PFSK-1 (cell line): ENCODE measurements around the gene PCDHA8. TPM values are rescaled to one million over a fixed set of nuclear protein-coding genes. Genes with fewer than 3 reads are reported as not detected.

ENCODE experiments used
- FOXP2 ChIP-seq: optimal IDR thresholded peaks from 2 replicates; pipeline ENCODE3; 2011; ENCODE audit warnings: borderline replicate concordance, control low read depth, inconsistent platforms; ENCODE audit not compliant: insufficient read depth; ENCODE audit errors: extremely low read length, extremely low read depth
- POLR2AphosphoS5 ChIP-seq: IDR thresholded peaks from 2 replicates; pipeline ENCODE4 v1.6.1; 2012; ENCODE audit warnings: low read depth, mild to moderate bottlenecking, control low read depth, low read length, moderate library complexity
- SIN3A ChIP-seq: IDR thresholded peaks from 2 replicates; pipeline ENCODE4 v1.6.1; 2012; ENCODE audit warnings: mild to moderate bottlenecking, low read length, moderate library complexity, borderline replicate concordance; ENCODE audit not compliant: insufficient read depth
- TAF1 ChIP-seq: IDR thresholded peaks from 2 replicates; pipeline ENCODE4 v1.6.1; 2012; ENCODE audit warnings: low read length, control low read depth, borderline replicate concordance; ENCODE audit not compliant: insufficient read depth
- polyA plus RNA-seq: library from polyadenylated mRNA; unstranded; fragments of >200 nt; gene quantifications from one replicate; pipeline ENCODE4 v1.2.1, GENCODE V29; 2012; ENCODE audit warnings: low read depth, missing spikeins; ENCODE audit not compliant: insufficient read length
- TF ChIP-seq, protein P1 (sequence below), 2 experiments: IDR thresholded peaks; 2 replicates each; pipeline versions ENCODE4 v1.6.1 to v1.8.0; 2011 to 2012; ENCODE audit warnings: low read depth in 2 of 2, low read length in 2 of 2, control low read depth in 1 of 2, inconsistent platforms in 1 of 2, mild to moderate bottlenecking in 1 of 2, moderate library complexity in 1 of 2; ENCODE audit not compliant: insufficient read depth in 1 of 2

Gene PCDHA8, protein sequence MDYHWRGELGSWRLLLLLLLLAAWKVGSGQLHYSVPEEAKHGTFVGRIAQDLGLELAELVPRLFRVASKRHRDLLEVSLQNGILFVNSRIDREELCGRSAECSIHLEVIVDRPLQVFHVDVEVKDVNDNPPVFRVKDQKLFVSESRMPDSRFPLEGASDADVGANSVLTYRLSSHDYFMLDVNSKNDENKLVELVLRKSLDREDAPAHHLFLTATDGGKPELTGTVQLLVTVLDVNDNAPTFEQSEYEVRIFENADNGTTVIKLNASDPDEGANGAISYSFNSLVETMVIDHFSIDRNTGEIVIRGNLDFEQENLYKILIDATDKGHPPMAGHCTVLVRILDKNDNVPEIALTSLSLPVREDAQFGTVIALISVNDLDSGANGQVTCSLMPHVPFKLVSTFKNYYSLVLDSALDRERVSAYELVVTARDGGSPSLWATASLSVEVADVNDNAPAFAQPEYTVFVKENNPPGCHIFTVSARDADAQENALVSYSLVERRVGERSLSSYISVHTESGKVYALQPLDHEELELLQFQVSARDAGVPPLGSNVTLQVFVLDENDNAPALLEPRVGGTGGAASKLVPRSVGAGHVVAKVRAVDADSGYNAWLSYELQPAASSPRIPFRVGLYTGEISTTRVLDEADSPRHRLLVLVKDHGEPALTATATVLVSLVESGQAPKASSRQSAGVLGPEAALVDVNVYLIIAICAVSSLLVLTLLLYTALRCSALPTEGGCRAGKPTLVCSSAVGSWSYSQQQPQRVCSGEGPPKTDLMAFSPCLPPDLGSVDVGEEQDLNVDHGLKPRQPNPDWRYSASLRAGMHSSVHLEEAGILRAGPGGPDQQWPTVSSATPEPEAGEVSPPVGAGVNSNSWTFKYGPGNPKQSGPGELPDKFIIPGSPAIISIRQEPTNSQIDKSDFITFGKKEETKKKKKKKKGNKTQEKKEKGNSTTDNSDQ
- not detected for polyA plus RNA-seq

DNA sequence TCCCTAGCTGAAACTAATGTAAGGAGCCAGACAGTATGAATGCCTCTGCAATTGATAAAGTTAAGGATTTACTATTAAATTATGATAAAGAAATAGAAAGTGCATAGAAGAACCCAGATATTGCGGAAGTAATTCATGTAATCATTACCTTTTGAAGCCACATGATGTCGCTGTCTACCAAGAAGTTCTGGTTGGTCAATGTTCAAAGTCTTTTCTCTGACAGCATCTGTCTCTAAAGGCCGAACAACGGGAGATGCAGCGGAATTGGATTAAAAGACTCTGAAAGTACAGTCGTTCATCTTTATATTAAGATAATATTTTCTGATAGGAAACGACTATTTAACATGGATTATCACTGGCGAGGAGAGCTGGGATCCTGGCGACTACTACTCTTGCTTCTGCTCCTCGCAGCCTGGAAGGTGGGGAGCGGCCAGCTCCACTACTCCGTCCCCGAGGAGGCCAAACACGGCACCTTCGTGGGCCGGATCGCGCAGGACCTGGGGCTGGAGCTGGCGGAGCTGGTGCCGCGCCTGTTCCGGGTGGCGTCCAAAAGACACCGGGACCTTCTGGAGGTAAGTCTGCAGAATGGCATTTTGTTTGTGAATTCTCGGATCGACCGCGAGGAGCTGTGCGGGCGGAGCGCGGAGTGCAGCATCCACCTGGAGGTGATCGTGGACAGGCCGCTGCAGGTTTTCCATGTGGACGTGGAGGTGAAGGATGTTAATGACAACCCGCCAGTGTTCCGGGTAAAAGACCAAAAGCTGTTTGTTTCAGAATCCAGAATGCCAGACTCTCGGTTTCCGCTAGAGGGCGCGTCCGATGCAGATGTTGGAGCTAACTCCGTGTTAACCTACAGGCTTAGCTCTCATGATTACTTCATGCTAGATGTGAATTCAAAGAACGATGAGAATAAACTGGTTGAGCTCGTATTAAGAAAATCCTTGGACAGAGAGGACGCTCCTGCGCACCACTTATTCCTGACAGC lies at the start of gene PCDHA8:
Gene PCDHA8, plus strand, starts transcription at position 210 of the 985 bp plus-strand sequence. Its CDS starts 135 bp downstream, at position 345.
- TF ChIP-seq, protein P1, sequence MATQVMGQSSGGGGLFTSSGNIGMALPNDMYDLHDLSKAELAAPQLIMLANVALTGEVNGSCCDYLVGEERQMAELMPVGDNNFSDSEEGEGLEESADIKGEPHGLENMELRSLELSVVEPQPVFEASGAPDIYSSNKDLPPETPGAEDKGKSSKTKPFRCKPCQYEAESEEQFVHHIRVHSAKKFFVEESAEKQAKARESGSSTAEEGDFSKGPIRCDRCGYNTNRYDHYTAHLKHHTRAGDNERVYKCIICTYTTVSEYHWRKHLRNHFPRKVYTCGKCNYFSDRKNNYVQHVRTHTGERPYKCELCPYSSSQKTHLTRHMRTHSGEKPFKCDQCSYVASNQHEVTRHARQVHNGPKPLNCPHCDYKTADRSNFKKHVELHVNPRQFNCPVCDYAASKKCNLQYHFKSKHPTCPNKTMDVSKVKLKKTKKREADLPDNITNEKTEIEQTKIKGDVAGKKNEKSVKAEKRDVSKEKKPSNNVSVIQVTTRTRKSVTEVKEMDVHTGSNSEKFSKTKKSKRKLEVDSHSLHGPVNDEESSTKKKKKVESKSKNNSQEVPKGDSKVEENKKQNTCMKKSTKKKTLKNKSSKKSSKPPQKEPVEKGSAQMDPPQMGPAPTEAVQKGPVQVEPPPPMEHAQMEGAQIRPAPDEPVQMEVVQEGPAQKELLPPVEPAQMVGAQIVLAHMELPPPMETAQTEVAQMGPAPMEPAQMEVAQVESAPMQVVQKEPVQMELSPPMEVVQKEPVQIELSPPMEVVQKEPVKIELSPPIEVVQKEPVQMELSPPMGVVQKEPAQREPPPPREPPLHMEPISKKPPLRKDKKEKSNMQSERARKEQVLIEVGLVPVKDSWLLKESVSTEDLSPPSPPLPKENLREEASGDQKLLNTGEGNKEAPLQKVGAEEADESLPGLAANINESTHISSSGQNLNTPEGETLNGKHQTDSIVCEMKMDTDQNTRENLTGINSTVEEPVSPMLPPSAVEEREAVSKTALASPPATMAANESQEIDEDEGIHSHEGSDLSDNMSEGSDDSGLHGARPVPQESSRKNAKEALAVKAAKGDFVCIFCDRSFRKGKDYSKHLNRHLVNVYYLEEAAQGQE (IDR thresholded peaks at IDR 0.05; ENCODE audit: insufficient read depth in 1 of 2, low read depth in 2 of 2, low read length in 2 of 2): no peak
- TF ChIP-seq FOXP2 (no peak), POLR2AphosphoS5 (no peak), SIN3A (no peak), TAF1 (no peak)

DNA sequence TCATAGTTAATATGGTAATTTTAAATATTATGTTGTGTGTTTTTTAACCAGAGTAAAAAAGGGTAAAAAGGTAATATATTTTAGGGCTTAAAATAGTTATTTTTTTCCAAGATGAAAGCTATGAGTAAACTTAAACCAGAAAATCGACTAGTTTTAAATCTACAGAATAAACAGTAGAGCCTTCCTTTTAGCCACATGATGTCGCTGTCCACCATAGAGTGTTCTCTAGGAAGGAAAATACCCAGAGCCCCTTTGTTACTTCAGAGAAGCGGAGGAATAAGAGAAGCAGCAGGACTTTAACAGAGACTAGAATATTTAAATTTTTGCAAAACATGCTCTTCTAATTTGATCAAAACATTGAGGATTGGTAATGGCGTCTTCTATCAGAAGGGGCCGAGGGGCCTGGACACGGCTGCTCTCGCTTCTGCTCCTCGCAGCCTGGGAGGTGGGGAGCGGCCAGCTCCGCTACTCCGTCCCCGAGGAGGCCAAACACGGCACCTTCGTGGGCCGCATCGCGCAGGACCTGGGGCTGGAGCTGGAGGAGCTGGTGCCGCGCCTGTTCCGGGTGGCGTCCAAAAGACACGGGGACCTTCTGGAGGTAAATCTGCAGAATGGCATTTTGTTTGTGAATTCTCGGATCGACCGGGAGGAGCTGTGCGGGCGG lies 46.3 kb upstream of the PCDHA8 start, which contains the start of gene PCDHA2:
Gene PCDHA2, plus strand, starts transcription at position 258 of the 664 bp plus-strand sequence.
- no peak for TF ChIP-seq SIN3A
- TF ChIP-seq FOXP2: no peak
- no peak for TF ChIP-seq TAF1
- TF ChIP-seq POLR2AphosphoS5: no peak
- TF ChIP-seq, protein P1 (IDR thresholded peaks at IDR 0.05; ENCODE audit: insufficient read depth in 1 of 2, low read depth in 2 of 2, low read length in 2 of 2): no peak

DNA sequence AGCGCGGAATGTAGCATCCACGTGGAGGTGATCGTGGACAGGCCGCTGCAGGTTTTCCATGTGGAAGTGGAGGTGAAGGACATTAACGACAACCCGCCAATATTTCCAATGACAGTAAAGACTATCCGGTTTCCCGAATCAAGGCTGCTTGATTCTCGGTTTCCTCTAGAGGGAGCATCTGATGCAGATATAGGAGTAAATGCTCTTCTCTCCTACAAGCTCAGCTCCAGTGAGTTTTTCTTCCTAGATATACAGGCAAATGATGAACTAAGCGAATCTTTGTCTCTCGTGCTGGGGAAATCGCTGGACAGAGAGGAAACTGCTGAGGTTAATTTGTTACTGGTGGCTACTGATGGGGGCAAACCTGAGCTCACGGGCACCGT lies 45.7 kb upstream of the PCDHA8 start:
- TF ChIP-seq FOXP2 (no peak), TAF1 (no peak), SIN3A (no peak), POLR2AphosphoS5 (no peak)
- TF ChIP-seq, protein P1 (IDR thresholded peaks at IDR 0.05; ENCODE audit: insufficient read depth in 1 of 2, low read depth in 2 of 2, low read length in 2 of 2): no peak
